Endothelial cell of umbilical vein (primary cell): ENCODE results near the gene NRXN3.

Experiments used
- CTCF ChIP-seq, 2 donors: IDR thresholded peaks; 1 replicate in 1 of 2; 2 replicates in 1 of 2; pipeline ENCODE4 v1.5.1; 2011; ENCODE audit warnings: low read length in 2 of 2, mild to moderate bottlenecking in 2 of 2, moderate library complexity in 2 of 2, control low read depth in 1 of 2, inconsistent platforms in 1 of 2, low read depth in 1 of 2; ENCODE audit not compliant: insufficient read depth in 1 of 2; ENCODE audit errors: extremely low read depth in 1 of 2
- EZH2 ChIP-seq: IDR thresholded peaks from 2 replicates; pipeline ENCODE4 v1.6.1; 2012; ENCODE audit warnings: borderline replicate concordance, low read depth, mild to moderate bottlenecking, moderate library complexity, low read length, inconsistent platforms; ENCODE audit not compliant: severe bottlenecking
- FOS ChIP-seq: IDR thresholded peaks from 2 replicates; pipeline ENCODE4 v1.6.1; 2011; ENCODE audit warnings: mild to moderate bottlenecking, low read length, moderate library complexity, borderline replicate concordance; ENCODE audit not compliant: insufficient read depth
- MYC ChIP-seq: IDR thresholded peaks from one replicate; pipeline ENCODE4 v1.6.1; 2011; ENCODE audit warnings: mild to moderate bottlenecking, low read depth, low read length
- POLR2A ChIP-seq: IDR thresholded peaks from 2 replicates; pipeline ENCODE4 v1.6.1; 2012; ENCODE audit warnings: low read depth, mild to moderate bottlenecking, control low read depth, low read length

GRCh38 chr14:79056879-79057278, 886.7 kb downstream of the NRXN3 start:
- TF ChIP-seq CTCF (IDR thresholded peaks at IDR 0.05; ENCODE audit: extremely low read depth in 1 of 2, insufficient read depth in 1 of 2, low read depth in 1 of 2, low read length in 2 of 2) (no peak), POLR2A (no peak), EZH2 (no peak), MYC (no peak), FOS (no peak)
